Activated CD8-positive, alpha-beta memory T cell treated with anti-CD3 and anti-CD28 coated beads for 36 hours (primary cell): ENCODE measurements around the gene NKAIN4. TPM values are rescaled to one million over a fixed set of nuclear protein-coding genes. Genes with fewer than 3 reads are reported as not detected.
"Not testable (repeated sequence)": the region's sequence is repeated elsewhere in the genome, so short reads cannot be mapped to it uniquely, and the experiment has no call there.

Source experiments
- CTCF ChIA-PET: fragments of 350-600 bp; sonication (Branson Sonifier 250); formaldehyde crosslinking; loops from one replicate; lab custom pipeline; 2021; ENCODE audit warnings: antibody characterized with exemption; lab: Charles Lee
- POLR2A ChIA-PET: fragments of 350-600 bp; sonication (Branson Sonifier 250); formaldehyde crosslinking; loops from one replicate; lab custom pipeline; 2021; ENCODE audit warnings: antibody characterized with exemption; lab: Charles Lee
- total RNA-seq, 2 experiments: library from RNA; stranded (reverse); gene quantifications; one replicate each; pipeline ENCODE4 v1.2.3, GENCODE V29; 2021

Gene NKAIN4
- total RNA-seq, 2 experiments from 2014 or later: not detected

GRCh38 chr20:63228806-63229205 lies 25.5 kb downstream of the NKAIN4 start:
- CTCF ChIA-PET: interaction anchor here (0.6 kb wide), 1 partner anchor 832 kb away, joined by 4 read pairs; no protein-coding TSS in a partner anchor
- POLR2A ChIA-PET: no interaction called here

- ChIA-PET CTCF (interaction anchor here (0.7 kb wide), 1 partner anchor 166 kb away, joined by 4 read pairs; no protein-coding TSS in a partner anchor), POLR2A (no interaction called here)
Measured at GRCh38 chr20:63227260-63227659, 27.0 kb downstream of the NKAIN4 start.

GRCh38 chr20:63226042-63226943 lies 28.0 kb downstream of the NKAIN4 start:
- CTCF ChIA-PET: interaction anchor here (3.7 kb wide), 1 partner anchor 155 kb away, joined by 22 read pairs; no protein-coding TSS in a partner anchor
- POLR2A ChIA-PET: no interaction called here

GRCh38 chr20:63225082-63225454 lies 29.2 kb downstream of the NKAIN4 start:
- CTCF ChIA-PET: interaction anchor here (3.4 to 3.7 kb wide), 2 partner anchors 10 to 157 kb away, joined by 22 to 26 read pairs; partner anchors contain the start of gene BIRC7
- POLR2A ChIA-PET: no interaction called here

- ChIA-PET CTCF (interaction anchor here (1.2 to 3.7 kb wide), 9 partner anchors 10 to 168 kb away, joined by 3 to 26 read pairs (median 6); partner anchors contain the start of gene BIRC7), POLR2A (no interaction called here)
Measured at GRCh38 chr20:63224412-63225081, 29.7 kb downstream of the NKAIN4 start.

- ChIA-PET POLR2A (no interaction called here), CTCF (interaction anchor here (0.9 to 3.7 kb wide), 16 partner anchors 9 to 167 kb away, joined by 3 to 26 read pairs (median 6); partner anchors contain the start of genes ARFGAP1, BIRC7 and COL20A1)
Measured at GRCh38 chr20:63223826-63224207, 30.4 kb downstream of the NKAIN4 start.

GRCh38 chr20:63223121-63223825 lies 31.0 kb downstream of the NKAIN4 start:
- CTCF ChIA-PET: interaction anchor here (0.9 to 3.7 kb wide), 18 partner anchors 8 to 167 kb away, joined by 3 to 26 read pairs (median 5); partner anchors contain the start of genes ARFGAP1, BIRC7 and COL20A1
- POLR2A ChIA-PET: no interaction called here

- POLR2A ChIA-PET: no interaction called here
- CTCF ChIA-PET: interaction anchor here (1.0 to 3.7 kb wide), 9 partner anchors 12 to 159 kb away, joined by 3 to 26 read pairs (median 6); partner anchors contain the start of genes ARFGAP1, BIRC7 and COL20A1
Measured at GRCh38 chr20:63222541-63222940, 31.7 kb downstream of the NKAIN4 start.

GRCh38 chr20:63221400-63222053 lies 32.7 kb downstream of the NKAIN4 start:
- POLR2A ChIA-PET, CTCF ChIA-PET: not testable (repeated sequence)

- CTCF ChIA-PET: no interaction called here
Measured at GRCh38 chr20:63220696-63221399, 33.4 kb downstream of the NKAIN4 start.

GRCh38 chr20:63219866-63220521 lies 34.3 kb downstream of the NKAIN4 start:
- ChIA-PET POLR2A (no interaction called here), CTCF (no interaction called here)

More at GRCh38 chr20:63220696-63221399, 33.4 kb downstream of the NKAIN4 start:
- POLR2A ChIA-PET: no interaction called here

- POLR2A ChIA-PET: no interaction called here
- CTCF ChIA-PET: no interaction called here
Measured at GRCh38 chr20:63219447-63219821, 34.8 kb downstream of the NKAIN4 start.

GRCh38 chr20:63218701-63219446 lies 35.4 kb downstream of the NKAIN4 start:
- CTCF ChIA-PET: no interaction called here
- POLR2A ChIA-PET: no interaction called here

GRCh38 chr20:63217706-63218105 lies 36.6 kb downstream of the NKAIN4 start:
- ChIA-PET POLR2A (no interaction called here), CTCF (no interaction called here)

- ChIA-PET CTCF (interaction anchor here (0.5 kb wide), 1 partner anchor 484 kb away, joined by 3 read pairs; no protein-coding TSS in a partner anchor), POLR2A (no interaction called here)
Measured at GRCh38 chr20:63216849-63217471, 37.3 kb downstream of the NKAIN4 start.
